HepG2 (cell line): ENCODE measurements around the gene ZNF524. TPM values are rescaled to one million over a fixed set of nuclear protein-coding genes. Genes with fewer than 3 reads are reported as not detected.

Experiments
- CC2D1A ChIP-seq: sonication (generic); formaldehyde crosslinking; IDR thresholded peaks from 2 replicates; pipeline ENCODE4 v1.8.1; 2023; ENCODE audit warnings: mild to moderate bottlenecking, missing genetic modification reagents
- EEA1 ChIP-seq: sonication (generic); formaldehyde crosslinking; IDR thresholded peaks from 2 replicates; pipeline ENCODE4 v1.5.1; 2020; ENCODE audit warnings: mild to moderate bottlenecking, missing genetic modification reagents, borderline replicate concordance
- ELF1 ChIP-seq: sonication (generic); formaldehyde crosslinking; IDR thresholded peaks from 2 replicates; pipeline ENCODE4 v1.4.0; 2020; ENCODE audit warnings: missing genetic modification reagents
- FOXK1 ChIP-seq: sonication (generic); formaldehyde crosslinking; IDR thresholded peaks from 2 replicates; pipeline ENCODE4 v1.4.0; 2020; ENCODE audit warnings: low read depth, missing genetic modification reagents, borderline replicate concordance
- FOXO4 ChIP-seq: sonication (generic); formaldehyde crosslinking; conservative IDR thresholded peaks from 2 replicates; pipeline ENCODE4 v1.8.1; 2023; ENCODE audit warnings: missing genetic modification reagents
- GATAD2A ChIP-seq: IDR thresholded peaks from 2 replicates; pipeline ENCODE4 v1.6.1; 2016
- GTF3A ChIP-seq: sonication (generic); formaldehyde crosslinking; conservative IDR thresholded peaks from 2 replicates; pipeline ENCODE4 v1.4.0; 2020; ENCODE audit warnings: mild to moderate bottlenecking, missing genetic modification reagents
- MXD4 ChIP-seq: IDR thresholded peaks from 2 replicates; pipeline ENCODE4 v1.6.1; 2016; ENCODE audit warnings: mild to moderate bottlenecking, missing biosample characterization, missing genetic modification reagents
- NFKBIZ ChIP-seq: IDR thresholded peaks from 2 replicates; pipeline ENCODE4 v1.6.1; 2018; ENCODE audit warnings: missing genetic modification reagents, missing compliant biosample characterization
- NFYB ChIP-seq: sonication (generic); formaldehyde crosslinking; IDR thresholded peaks from 2 replicates; pipeline ENCODE4 v1.4.0; 2020; ENCODE audit warnings: missing genetic modification reagents
- NONO ChIP-seq, 2 experiments: fragments of 450-650 bp in 1 of 2; sonication (generic) in 1 of 2; formaldehyde crosslinking in 1 of 2; IDR thresholded peaks in 1 of 2; conservative IDR thresholded peaks in 1 of 2; 2 replicates each; pipeline versions ENCODE4 v1.6.1 to v1.8.0; 2017 to 2022; ENCODE audit warnings: mild to moderate bottlenecking in 1 of 2, missing genetic modification reagents in 1 of 2, moderate library complexity in 1 of 2
- PAF1 ChIP-seq: IDR thresholded peaks from 2 replicates; pipeline ENCODE4 v1.6.1; 2016; ENCODE audit warnings: missing genetic modification reagents, missing compliant biosample characterization
- PRPF4 ChIP-seq: fragments of 200-400 bp; formaldehyde crosslinking; IDR thresholded peaks from 2 replicates; pipeline ENCODE4 v1.6.1; 2016; ENCODE audit warnings: low read length, low read depth; ENCODE audit not compliant: poor library complexity, severe bottlenecking
- SATB2 ChIP-seq: sonication (generic); formaldehyde crosslinking; IDR thresholded peaks from 2 replicates; pipeline ENCODE4 v1.5.0; 2020; ENCODE audit warnings: missing genetic modification reagents
- TARDBP ChIP-seq: sonication (generic); formaldehyde crosslinking; IDR thresholded peaks from 2 replicates; pipeline ENCODE4 v1.8.0; 2022; ENCODE audit warnings: mild to moderate bottlenecking, missing genetic modification reagents
- U2AF2 ChIP-seq: fragments of 200-400 bp; formaldehyde crosslinking; IDR thresholded peaks from 2 replicates; pipeline ENCODE4 v1.6.1; 2017; ENCODE audit warnings: low read depth, mild to moderate bottlenecking, low read length
- ZBTB14 ChIP-seq: sonication (generic); formaldehyde crosslinking; IDR thresholded peaks from 2 replicates; pipeline ENCODE4 v1.4.0; 2020; ENCODE audit warnings: missing genetic modification reagents
- ZBTB7B ChIP-seq: sonication (generic); formaldehyde crosslinking; IDR thresholded peaks from 2 replicates; pipeline ENCODE4 v1.4.0; 2020; ENCODE audit warnings: missing genetic modification reagents
- ZNF256 ChIP-seq: sonication (generic); formaldehyde crosslinking; conservative IDR thresholded peaks from 2 replicates; pipeline ENCODE4 v1.4.0; 2020; ENCODE audit warnings: missing genetic modification reagents
- ZNF329 ChIP-seq: sonication (generic); formaldehyde crosslinking; IDR thresholded peaks from 2 replicates; pipeline ENCODE4 v1.9.0; 2021; ENCODE audit warnings: low read depth, mild to moderate bottlenecking, missing genetic modification reagents
- ZNF564 ChIP-seq: sonication (generic); formaldehyde crosslinking; IDR thresholded peaks from 2 replicates; pipeline ENCODE4 v1.8.1; 2023; ENCODE audit warnings: mild to moderate bottlenecking, missing genetic modification reagents
- ZNF576 ChIP-seq: sonication (generic); formaldehyde crosslinking; IDR thresholded peaks from 2 replicates; pipeline ENCODE4 v1.4.0; 2020; ENCODE audit warnings: mild to moderate bottlenecking, missing genetic modification reagents
- polyA plus RNA-seq, 8 experiments: library from polyadenylated mRNA; depleted of rRNA in 3 of 8; stranded (reverse) in 7 of 8; unstranded in 1 of 8; fragments of >200 nt; fragmentation: Illumina TruSeq in 4 of 8; extraction: Trizol in 4 of 8; gene quantifications; 2 replicates each; pipeline versions ENCODE4 v1.2.1 to v1.2.3, GENCODE V29; 2011 to 2016; ENCODE audit warnings: low read depth in 4 of 8, missing spikeins in 1 of 8, mixed read lengths in 1 of 8; ENCODE audit not compliant: insufficient read depth in 1 of 8
- total RNA-seq, 5 experiments: library from RNA; depleted of rRNA; stranded (reverse); fragments of >200 nt; fragmentation: Illumina TruSeq; extraction: Trizol; gene quantifications; 2 replicates each; pipeline ENCODE4 v1.2.3, GENCODE V29; 2016; ENCODE audit warnings: low read depth in 1 of 5
- TF ChIP-seq, protein P1 (sequence below): sonication (generic); formaldehyde crosslinking; IDR thresholded peaks from 2 replicates; pipeline ENCODE4 v1.4.0; 2020; ENCODE audit warnings: mild to moderate bottlenecking, missing genetic modification reagents, borderline replicate concordance
- TF ChIP-seq, protein P2 (sequence below): sonication (generic); formaldehyde crosslinking; IDR thresholded peaks from 2 replicates; pipeline ENCODE4 v1.9.0; 2021; ENCODE audit warnings: missing genetic modification reagents, borderline replicate concordance

Gene ZNF524
- total and polyA plus RNA-seq, 2 of the 13 experiments (the other 11 are each of a cell fraction or from before 2014, with no cell fraction given): 3.2 to 4.6 TPM

GRCh38 chr19:55598719-55599467 lies 1.2 kb upstream of the ZNF524 start (continued):
- TF ChIP-seq ZNF576: no peak
- TF ChIP-seq SATB2 (CRISPR knock-in tag): no peak; the same call in 1 of the 2 replicates
- TF ChIP-seq U2AF2: no peak
- TF ChIP-seq NONO (IDR thresholded peaks at IDR 0.05): no peak
- 0 out of 2 replicates have a peak, but pooled peaks have one; percentile 10 for TF ChIP-seq NONO (CRISPR knock-in tag; conservative IDR thresholded peaks at IDR 0.05)
- peak; percentile 52; the same call in 1 of the 2 replicates for TF ChIP-seq MXD4 (CRISPR knock-in tag)
- no peak for TF ChIP-seq ZNF329 (CRISPR knock-in tag)
- TF ChIP-seq GATAD2A (CRISPR knock-in tag): peak; percentile 28; the same call in 1 of the 2 replicates
- no peak; the same call in 1 of the 2 replicates for TF ChIP-seq NFYB (CRISPR knock-in tag)
- no peak for TF ChIP-seq GTF3A (CRISPR knock-in tag)
- TF ChIP-seq ZNF256 (CRISPR knock-in tag): no peak
- TF ChIP-seq EEA1: no peak
- no peak for TF ChIP-seq PAF1 (CRISPR knock-in tag)
- TF ChIP-seq, protein P1, sequence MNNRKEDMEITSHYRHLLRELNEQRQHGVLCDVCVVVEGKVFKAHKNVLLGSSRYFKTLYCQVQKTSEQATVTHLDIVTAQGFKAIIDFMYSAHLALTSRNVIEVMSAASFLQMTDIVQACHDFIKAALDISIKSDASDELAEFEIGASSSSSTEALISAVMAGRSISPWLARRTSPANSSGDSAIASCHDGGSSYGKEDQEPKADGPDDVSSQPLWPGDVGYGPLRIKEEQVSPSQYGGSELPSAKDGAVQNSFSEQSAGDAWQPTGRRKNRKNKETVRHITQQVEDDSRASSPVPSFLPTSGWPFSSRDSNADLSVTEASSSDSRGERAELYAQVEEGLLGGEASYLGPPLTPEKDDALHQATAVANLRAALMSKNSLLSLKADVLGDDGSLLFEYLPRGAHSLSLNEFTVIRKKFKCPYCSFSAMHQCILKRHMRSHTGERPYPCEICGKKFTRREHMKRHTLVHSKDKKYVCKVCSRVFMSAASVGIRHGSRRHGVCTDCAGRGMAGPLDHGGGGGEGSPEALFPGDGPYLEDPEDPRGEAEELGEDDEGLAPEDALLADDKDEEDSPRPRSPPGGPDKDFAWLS (CRISPR knock-in tag): no peak
- no peak for TF ChIP-seq CC2D1A
- TF ChIP-seq ELF1 (CRISPR knock-in tag): no peak
- peak; percentile 35; the same call in 1 of the 2 replicates for TF ChIP-seq NFKBIZ (CRISPR knock-in tag)
- no peak for TF ChIP-seq ZBTB7B
- TF ChIP-seq ZBTB14 (CRISPR knock-in tag): no peak
- TF ChIP-seq ZNF564 (CRISPR knock-in tag): no peak
- TF ChIP-seq FOXO4 (CRISPR knock-in tag): no peak
- TF ChIP-seq, protein P2, sequence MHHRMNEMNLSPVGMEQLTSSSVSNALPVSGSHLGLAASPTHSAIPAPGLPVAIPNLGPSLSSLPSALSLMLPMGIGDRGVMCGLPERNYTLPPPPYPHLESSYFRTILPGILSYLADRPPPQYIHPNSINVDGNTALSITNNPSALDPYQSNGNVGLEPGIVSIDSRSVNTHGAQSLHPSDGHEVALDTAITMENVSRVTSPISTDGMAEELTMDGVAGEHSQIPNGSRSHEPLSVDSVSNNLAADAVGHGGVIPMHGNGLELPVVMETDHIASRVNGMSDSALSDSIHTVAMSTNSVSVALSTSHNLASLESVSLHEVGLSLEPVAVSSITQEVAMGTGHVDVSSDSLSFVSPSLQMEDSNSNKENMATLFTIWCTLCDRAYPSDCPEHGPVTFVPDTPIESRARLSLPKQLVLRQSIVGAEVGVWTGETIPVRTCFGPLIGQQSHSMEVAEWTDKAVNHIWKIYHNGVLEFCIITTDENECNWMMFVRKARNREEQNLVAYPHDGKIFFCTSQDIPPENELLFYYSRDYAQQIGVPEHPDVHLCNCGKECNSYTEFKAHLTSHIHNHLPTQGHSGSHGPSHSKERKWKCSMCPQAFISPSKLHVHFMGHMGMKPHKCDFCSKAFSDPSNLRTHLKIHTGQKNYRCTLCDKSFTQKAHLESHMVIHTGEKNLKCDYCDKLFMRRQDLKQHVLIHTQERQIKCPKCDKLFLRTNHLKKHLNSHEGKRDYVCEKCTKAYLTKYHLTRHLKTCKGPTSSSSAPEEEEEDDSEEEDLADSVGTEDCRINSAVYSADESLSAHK (CRISPR knock-in tag): no peak
- no peak for TF ChIP-seq TARDBP (CRISPR knock-in tag)
- TF ChIP-seq FOXK1 (CRISPR knock-in tag): no peak
- no peak for TF ChIP-seq PRPF4
